ENCODE results near the gene PRDX5. TPM values are rescaled to one million over a fixed set of nuclear protein-coding genes. Genes with fewer than 3 reads are reported as not detected.

Gene PRDX5
- total and polyA plus RNA-seq, 7 donors: 122 to 323 (median 178) TPM

DNA sequence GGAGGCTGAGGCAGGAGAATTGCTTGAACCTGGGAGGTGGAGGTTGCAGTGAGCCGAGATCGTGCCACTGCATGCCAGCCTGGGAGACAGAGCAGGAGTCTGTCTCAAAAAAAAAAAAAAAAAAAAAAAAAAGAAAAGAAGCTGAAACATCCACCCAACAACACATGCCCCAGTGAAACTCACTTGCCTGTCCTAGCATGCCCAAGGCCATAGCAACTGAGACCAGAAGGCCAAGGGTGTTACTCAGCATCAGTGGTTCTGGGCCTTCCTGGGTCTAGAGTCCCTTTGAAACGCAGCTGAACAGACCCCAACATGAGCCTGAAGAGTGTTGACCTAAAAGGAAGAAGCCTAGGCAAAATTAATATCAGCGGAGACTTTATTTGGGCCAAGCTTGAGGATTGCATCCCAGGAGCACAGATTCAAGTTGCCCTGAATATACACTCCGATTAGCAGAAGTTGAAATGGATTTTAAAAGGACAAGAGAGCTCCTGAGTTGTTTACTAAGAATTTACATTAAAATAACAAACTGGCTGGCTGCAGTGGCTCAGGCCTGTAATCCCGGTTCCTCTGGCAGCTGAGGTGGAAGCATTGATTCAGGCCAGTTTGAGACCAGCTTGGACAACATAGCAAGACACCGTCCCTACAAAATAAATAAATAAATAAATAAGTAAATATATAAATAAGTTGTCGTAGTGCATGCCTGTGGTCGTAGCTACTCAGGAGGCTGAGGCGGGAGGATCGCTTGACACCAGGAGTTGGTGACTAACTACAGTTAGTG lies 7.0 kb downstream of the PRDX5 start:
- TF ChIP-seq, protein P1, sequence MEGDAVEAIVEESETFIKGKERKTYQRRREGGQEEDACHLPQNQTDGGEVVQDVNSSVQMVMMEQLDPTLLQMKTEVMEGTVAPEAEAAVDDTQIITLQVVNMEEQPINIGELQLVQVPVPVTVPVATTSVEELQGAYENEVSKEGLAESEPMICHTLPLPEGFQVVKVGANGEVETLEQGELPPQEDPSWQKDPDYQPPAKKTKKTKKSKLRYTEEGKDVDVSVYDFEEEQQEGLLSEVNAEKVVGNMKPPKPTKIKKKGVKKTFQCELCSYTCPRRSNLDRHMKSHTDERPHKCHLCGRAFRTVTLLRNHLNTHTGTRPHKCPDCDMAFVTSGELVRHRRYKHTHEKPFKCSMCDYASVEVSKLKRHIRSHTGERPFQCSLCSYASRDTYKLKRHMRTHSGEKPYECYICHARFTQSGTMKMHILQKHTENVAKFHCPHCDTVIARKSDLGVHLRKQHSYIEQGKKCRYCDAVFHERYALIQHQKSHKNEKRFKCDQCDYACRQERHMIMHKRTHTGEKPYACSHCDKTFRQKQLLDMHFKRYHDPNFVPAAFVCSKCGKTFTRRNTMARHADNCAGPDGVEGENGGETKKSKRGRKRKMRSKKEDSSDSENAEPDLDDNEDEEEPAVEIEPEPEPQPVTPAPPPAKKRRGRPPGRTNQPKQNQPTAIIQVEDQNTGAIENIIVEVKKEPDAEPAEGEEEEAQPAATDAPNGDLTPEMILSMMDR (IDR thresholded peaks at IDR 0.05): no peak
- H3K36me3 ChIP-seq (ENCODE audit: insufficient read depth in 1 of 2, low read depth in 1 of 2): peaks cover 4 to 19% of the 10 kb centered on the region in 2 donors
- ATAC-seq (no peak), DNase-seq (no peak)
- no peaks in the 10 kb centered on the region for H3K27me3 ChIP-seq (ENCODE audit: insufficient read depth in 3 of 3, low read length in 2 of 3)
- peaks cover 10% of the 10 kb centered on the region for H3K4me1 ChIP-seq
- 86 to 88% (median 87%) methylated on average over 11 of the region's 11 CpGs for WGBS, 3 donors
- intact Hi-C loops (cut with DNase I): loop anchor here in 1 of 2 donors (5.0 kb wide), 1 partner anchor 32 kb away; the partner anchor contains the start of gene RPS6KA4
- H3K4me3 ChIP-seq: no peak overlapping the region
- no peak overlapping the region for H3K27ac ChIP-seq
- no peaks in the 10 kb centered on the region for H3K9me3 ChIP-seq

DNA sequence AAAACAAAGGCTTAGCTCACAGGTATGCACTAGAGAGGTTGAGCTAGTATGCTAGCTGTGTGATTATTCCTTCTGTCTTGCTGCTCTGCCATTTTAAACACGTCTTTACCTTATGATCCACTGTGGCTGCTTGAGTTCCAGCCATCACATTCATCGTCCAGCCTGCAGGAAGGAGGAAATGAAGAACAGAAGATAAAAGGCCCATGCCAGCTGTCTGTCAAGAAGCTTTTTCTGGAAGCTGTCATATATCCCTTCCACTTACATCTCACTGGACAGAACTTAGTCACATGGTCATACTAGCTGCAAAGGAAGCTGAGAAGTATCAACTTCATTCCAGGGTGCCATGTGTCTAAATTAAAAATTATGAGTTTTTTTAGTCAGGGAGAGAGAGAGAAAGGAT lies 9.5 kb downstream of the PRDX5 start:
- intact Hi-C loops (cut with DNase I): no loop called here
- Histone ChIP-seq H3K27ac (no peak overlapping the region), H3K4me3 (no peak overlapping the region), H3K27me3 (ENCODE audit: insufficient read depth in 3 of 3, low read length in 2 of 3) (no peaks in the 10 kb centered on the region), H3K36me3 (ENCODE audit: insufficient read depth in 1 of 2, low read depth in 1 of 2) (peaks cover 0 to 7% of the 10 kb centered on the region in 2 donors), H3K4me1 (peaks cover 10% of the 10 kb centered on the region), H3K9me3 (no peaks in the 10 kb centered on the region)
- WGBS, 3 donors: 84 to 92% (median 88%) methylated on average over 2 of the region's 2 CpGs
- TF ChIP-seq, protein P1 (IDR thresholded peaks at IDR 0.05): no peak
- ATAC-seq (no peak), DNase-seq (no peak)

DNA sequence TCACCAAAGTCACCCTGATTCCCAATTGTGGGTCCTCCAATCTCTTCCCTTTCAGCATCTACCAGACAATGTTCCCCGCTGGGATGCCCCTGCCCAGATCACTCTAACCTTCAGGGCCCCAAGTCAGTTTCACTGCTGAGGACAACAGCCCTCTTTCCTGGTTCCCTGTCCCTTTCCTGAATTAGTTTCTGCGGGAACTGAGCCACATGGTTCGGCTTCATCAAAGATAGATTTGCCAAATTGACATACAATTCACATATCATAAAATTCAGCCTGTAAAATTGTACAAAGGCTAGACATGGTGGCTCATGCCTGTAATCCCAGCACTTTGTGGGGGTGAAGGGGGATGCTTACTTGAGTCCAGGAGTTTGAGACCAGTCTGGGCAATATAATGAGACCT lies 10.1 kb downstream of the PRDX5 start:
- H3K36me3 ChIP-seq (ENCODE audit: insufficient read depth in 1 of 2, low read depth in 1 of 2): peaks cover 0 to 1% of the 10 kb centered on the region in 2 donors
- ATAC-seq (no peak), DNase-seq (no peak)
- no peak overlapping the region for H3K4me3 ChIP-seq
- no peak overlapping the region for H3K27ac ChIP-seq
- no peaks in the 10 kb centered on the region for H3K27me3 ChIP-seq (ENCODE audit: insufficient read depth in 3 of 3, low read length in 2 of 3)
- intact Hi-C loops (cut with DNase I): no loop called here
- WGBS, 3 donors: 73 to 81% (median 77%) methylated on average over 3 of the region's 3 CpGs
- TF ChIP-seq, protein P1 (IDR thresholded peaks at IDR 0.05): no peak
- no peaks in the 10 kb centered on the region for H3K9me3 ChIP-seq
- peaks cover 10% of the 10 kb centered on the region for H3K4me1 ChIP-seq

DNA sequence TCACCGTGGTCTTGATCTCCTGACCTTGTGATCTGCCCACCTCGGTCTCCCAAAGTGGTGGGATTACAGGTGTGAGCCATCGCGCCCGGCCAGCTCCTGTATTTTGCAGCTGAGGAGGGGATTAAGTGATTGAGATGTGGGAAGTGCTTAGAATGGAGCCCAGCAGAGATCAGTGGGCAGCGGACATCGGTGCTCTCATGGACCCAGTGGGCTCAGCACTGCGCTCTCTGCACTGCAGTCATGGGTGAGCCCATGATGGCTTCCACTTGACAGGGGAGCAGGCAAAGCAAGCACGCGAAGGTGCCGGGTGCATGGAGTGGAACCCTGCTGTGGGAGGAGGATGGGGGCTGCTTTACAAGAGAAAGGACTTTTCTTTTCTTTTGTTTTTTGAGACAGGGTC lies 13.0 kb downstream of the PRDX5 start:
- intact Hi-C loops (cut with DNase I): no loop called here
- WGBS, 3 donors: 77 to 84% (median 79%) methylated on average over 11 of the region's 11 CpGs
- Histone ChIP-seq H3K27ac (no peak overlapping the region), H3K36me3 (ENCODE audit: insufficient read depth in 1 of 2, low read depth in 1 of 2) (no peaks in the 10 kb centered on the region), H3K4me1 (peaks cover 10% of the 10 kb centered on the region), H3K4me3 (no peak overlapping the region), H3K27me3 (ENCODE audit: insufficient read depth in 3 of 3, low read length in 2 of 3) (no peaks in the 10 kb centered on the region), H3K9me3 (no peaks in the 10 kb centered on the region)
- no peak for DNase-seq
- ATAC-seq: no peak
- TF ChIP-seq, protein P1 (IDR thresholded peaks at IDR 0.05): no peak

All from psoas muscle (tissue), 8 donors.